HEK293T (cell line): Measurements from ENCODE around the gene TKTL1.

Experiments
- ARNT ChIP-seq: fragments of 450-650 bp; IDR thresholded peaks from 2 replicates; pipeline ENCODE4 v1.6.1; 2017; ENCODE audit warnings: mild to moderate bottlenecking
- BHLHE40 ChIP-seq: fragments of 450-650 bp; IDR thresholded peaks from 2 replicates; pipeline ENCODE4 v1.6.1; 2016; ENCODE audit warnings: mild to moderate bottlenecking, moderate library complexity, borderline replicate concordance
- ELF4 ChIP-seq: fragments of 450-650 bp; IDR thresholded peaks from 2 replicates; pipeline ENCODE4 v1.6.1; 2017; ENCODE audit warnings: antibody characterized with exemption
- FOXA1 ChIP-seq: fragments of 450-650 bp; IDR thresholded peaks from 2 replicates; pipeline ENCODE4 v1.6.1; 2016; ENCODE audit warnings: mild to moderate bottlenecking
- FOXK2 ChIP-seq: fragments of 450-650 bp; IDR thresholded peaks from 2 replicates; pipeline ENCODE4 v1.6.1; 2016; ENCODE audit warnings: mild to moderate bottlenecking
- FOXM1 ChIP-seq: fragments of 450-650 bp; IDR thresholded peaks from 2 replicates; pipeline ENCODE4 v1.6.1; 2017; ENCODE audit warnings: mild to moderate bottlenecking, borderline replicate concordance
- HDGF ChIP-seq: fragments of 450-650 bp; IDR thresholded peaks from 2 replicates; pipeline ENCODE4 v1.6.1; 2017; ENCODE audit warnings: antibody characterized with exemption, borderline replicate concordance
- L3MBTL2 ChIP-seq: fragments of 450-650 bp; conservative IDR thresholded peaks from 2 replicates; pipeline ENCODE4 v1.6.1; 2016; ENCODE audit warnings: mild to moderate bottlenecking
- LEF1 ChIP-seq: fragments of 450-650 bp; IDR thresholded peaks from 2 replicates; pipeline ENCODE4 v1.6.1; 2017; ENCODE audit warnings: mild to moderate bottlenecking, borderline replicate concordance
- NFRKB ChIP-seq: fragments of 450-650 bp; IDR thresholded peaks from 2 replicates; pipeline ENCODE4 v1.6.1; 2016; ENCODE audit warnings: mild to moderate bottlenecking, moderate library complexity
- SP1 ChIP-seq: fragments of 450-650 bp; IDR thresholded peaks from 2 replicates; pipeline ENCODE4 v1.6.1; 2017
- SUZ12 ChIP-seq: fragments of 450-650 bp; IDR thresholded peaks from 2 replicates; pipeline ENCODE4 v1.6.1; 2016; ENCODE audit warnings: mild to moderate bottlenecking
- ZNF384 ChIP-seq: fragments of 450-650 bp; IDR thresholded peaks from 2 replicates; pipeline ENCODE4 v1.6.1; 2016
- TF ChIP-seq, protein P1 (sequence below): fragments of 450-650 bp; IDR thresholded peaks from 2 replicates; pipeline ENCODE4 v1.6.1; 2016

DNA sequence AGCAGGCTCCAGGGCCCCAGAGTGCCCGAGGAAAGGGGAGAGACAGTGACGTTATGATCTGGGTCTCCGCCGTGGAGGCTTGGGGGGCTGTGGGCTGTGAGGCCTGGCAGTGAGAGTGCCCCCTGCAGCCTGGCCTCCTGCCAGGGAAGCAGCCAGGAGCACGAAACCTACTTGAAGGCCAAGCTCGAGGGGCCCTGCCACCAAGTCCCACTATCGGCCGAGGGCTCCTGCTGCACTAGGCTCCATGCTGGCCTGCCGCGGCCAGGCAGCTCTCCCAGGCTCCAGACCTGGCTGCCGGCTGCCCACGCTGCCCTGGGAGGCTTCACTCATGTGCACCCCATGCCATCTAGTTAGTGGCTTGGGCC, 60.2 kb downstream of the TKTL1 start:
- no peak for TF ChIP-seq HDGF
- TF ChIP-seq SP1: no peak
- no peak for TF ChIP-seq FOXA1
- TF ChIP-seq, protein P1, sequence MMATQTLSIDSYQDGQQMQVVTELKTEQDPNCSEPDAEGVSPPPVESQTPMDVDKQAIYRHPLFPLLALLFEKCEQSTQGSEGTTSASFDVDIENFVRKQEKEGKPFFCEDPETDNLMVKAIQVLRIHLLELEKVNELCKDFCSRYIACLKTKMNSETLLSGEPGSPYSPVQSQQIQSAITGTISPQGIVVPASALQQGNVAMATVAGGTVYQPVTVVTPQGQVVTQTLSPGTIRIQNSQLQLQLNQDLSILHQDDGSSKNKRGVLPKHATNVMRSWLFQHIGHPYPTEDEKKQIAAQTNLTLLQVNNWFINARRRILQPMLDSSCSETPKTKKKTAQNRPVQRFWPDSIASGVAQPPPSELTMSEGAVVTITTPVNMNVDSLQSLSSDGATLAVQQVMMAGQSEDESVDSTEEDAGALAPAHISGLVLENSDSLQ: no peak
- TF ChIP-seq SUZ12: no peak
- TF ChIP-seq ZNF384: no peak
- TF ChIP-seq FOXM1: no peak
- TF ChIP-seq ELF4: no peak
- TF ChIP-seq BHLHE40: no peak
- TF ChIP-seq LEF1: no peak
- TF ChIP-seq ARNT: no peak
- no peak for TF ChIP-seq L3MBTL2
- no peak for TF ChIP-seq NFRKB
- no peak for TF ChIP-seq FOXK2
